ENCODE data around the gene OPA1.

Gene OPA1

GRCh38 chr3:193710286-193711165 lies 117.5 kb downstream of the OPA1 start:
- Histone ChIP-seq H3K27me3 (ENCODE audit: low read depth, low read length) (no peaks in the 10 kb centered on the region), H4K20me1 (ENCODE audit: insufficient read depth, low read length) (no peaks in the 10 kb centered on the region), H3K9me3 (ENCODE audit: insufficient read depth, low read length) (peaks cover 13% of the 10 kb centered on the region; the same call in 1 of the 2 replicates), H3K36me3 (replicated peaks; ENCODE audit: low read depth, low read length) (no peaks in the 10 kb centered on the region), H2AFZ (ENCODE audit: low read depth, low read length) (no peak overlapping the region), H3K27ac (ENCODE audit: low read length) (no peak overlapping the region), H3K4me2 (ENCODE audit: low read length) (no peak overlapping the region), H3K79me2 (ENCODE audit: low read length) (no peaks in the 10 kb centered on the region), H3K9ac (ENCODE audit: low read length) (no peak overlapping the region), H3K4me1 (ENCODE audit: low read length) (no peaks in the 10 kb centered on the region), H3K4me3 (ENCODE audit: low read length) (no peak overlapping the region)
- TF ChIP-seq CTCF (IDR thresholded peaks at IDR 0.05; ENCODE audit: low read depth, low read length) (no peak), EZH2phosphoT487 (IDR thresholded peaks at IDR 0.05; ENCODE audit: low read depth) (no peak)

GRCh38 chr3:193711166-193711485 lies 118.1 kb downstream of the OPA1 start:
- no peak overlapping the region for H2AFZ ChIP-seq (ENCODE audit: low read depth, low read length)
- no peak overlapping the region for H3K27ac ChIP-seq (ENCODE audit: low read length)
- no peak overlapping the region for H3K4me2 ChIP-seq (ENCODE audit: low read length)

GRCh38 chr3:193711523-193711963 lies 118.5 kb downstream of the OPA1 start:
- no peak overlapping the region for H3K27ac ChIP-seq (ENCODE audit: low read length)
- H3K79me2 ChIP-seq (ENCODE audit: low read length) = no peaks in the 10 kb centered on the region
- H3K36me3 ChIP-seq (replicated peaks; ENCODE audit: low read depth, low read length) = no peaks in the 10 kb centered on the region
- no peaks in the 10 kb centered on the region for H4K20me1 ChIP-seq (ENCODE audit: insufficient read depth, low read length)
- H3K4me2 ChIP-seq (ENCODE audit: low read length) = no peak overlapping the region
- H3K27me3 ChIP-seq (ENCODE audit: low read depth, low read length) = no peaks in the 10 kb centered on the region
- no peak overlapping the region for H3K4me3 ChIP-seq (ENCODE audit: low read length)
- peaks cover 13% of the 10 kb centered on the region; the same call in 1 of the 2 replicates for H3K9me3 ChIP-seq (ENCODE audit: insufficient read depth, low read length)
- peaks cover 5% of the 10 kb centered on the region; the same call in 1 of the 2 replicates for H3K4me1 ChIP-seq (ENCODE audit: low read length)
- H2AFZ ChIP-seq (ENCODE audit: low read depth, low read length) = no peak overlapping the region
- H3K9ac ChIP-seq (ENCODE audit: low read length) = no peak overlapping the region
- TF ChIP-seq CTCF (IDR thresholded peaks at IDR 0.05; ENCODE audit: low read depth, low read length) = no peak
- TF ChIP-seq EZH2phosphoT487 (IDR thresholded peaks at IDR 0.05; ENCODE audit: low read depth) = no peak

More at GRCh38 chr3:193711166-193711485, 118.1 kb downstream of the OPA1 start:
- H3K4me1 ChIP-seq (ENCODE audit: low read length) = peaks cover 2% of the 10 kb centered on the region; the same call in 1 of the 2 replicates
- H3K79me2 ChIP-seq (ENCODE audit: low read length) = no peaks in the 10 kb centered on the region
- H3K36me3 ChIP-seq (replicated peaks; ENCODE audit: low read depth, low read length) = no peaks in the 10 kb centered on the region
- H3K4me3 ChIP-seq (ENCODE audit: low read length) = no peak overlapping the region
- H3K9me3 ChIP-seq (ENCODE audit: insufficient read depth, low read length) = peaks cover 13% of the 10 kb centered on the region; the same call in 1 of the 2 replicates
- no peak overlapping the region for H3K9ac ChIP-seq (ENCODE audit: low read length)
- no peak for TF ChIP-seq CTCF (IDR thresholded peaks at IDR 0.05; ENCODE audit: low read depth, low read length)
- no peak for TF ChIP-seq EZH2phosphoT487 (IDR thresholded peaks at IDR 0.05; ENCODE audit: low read depth)
- no peaks in the 10 kb centered on the region for H3K27me3 ChIP-seq (ENCODE audit: low read depth, low read length)
- no peaks in the 10 kb centered on the region for H4K20me1 ChIP-seq (ENCODE audit: insufficient read depth, low read length)

- Histone ChIP-seq H4K20me1 (ENCODE audit: insufficient read depth, low read length) (no peaks in the 10 kb centered on the region), H3K27ac (ENCODE audit: low read length) (no peak overlapping the region), H3K4me3 (ENCODE audit: low read length) (no peak overlapping the region), H3K9me3 (ENCODE audit: insufficient read depth, low read length) (peaks cover 13% of the 10 kb centered on the region; the same call in 1 of the 2 replicates), H3K36me3 (replicated peaks; ENCODE audit: low read depth, low read length) (no peaks in the 10 kb centered on the region), H3K4me1 (ENCODE audit: low read length) (peaks cover 5% of the 10 kb centered on the region; the same call in 1 of the 2 replicates), H3K79me2 (ENCODE audit: low read length) (no peaks in the 10 kb centered on the region), H3K27me3 (ENCODE audit: low read depth, low read length) (no peaks in the 10 kb centered on the region), H2AFZ (ENCODE audit: low read depth, low read length) (no peak overlapping the region), H3K9ac (ENCODE audit: low read length) (no peak overlapping the region), H3K4me2 (ENCODE audit: low read length) (no peak overlapping the region)
- TF ChIP-seq EZH2phosphoT487 (IDR thresholded peaks at IDR 0.05; ENCODE audit: low read depth) = no peak
- TF ChIP-seq CTCF (IDR thresholded peaks at IDR 0.05; ENCODE audit: low read depth, low read length) = no peak
Measured at GRCh38 chr3:193711964-193712598, 119.1 kb downstream of the OPA1 start.
